HEK293T (cell line): ENCODE results near the gene LCLAT1.

ENCODE experiments used
- ELF4 ChIP-seq: fragments of 450-650 bp; IDR thresholded peaks from 2 replicates; pipeline ENCODE4 v1.6.1; 2017; ENCODE audit warnings: antibody characterized with exemption
- FOXA1 ChIP-seq: fragments of 450-650 bp; IDR thresholded peaks from 2 replicates; pipeline ENCODE4 v1.6.1; 2016; ENCODE audit warnings: mild to moderate bottlenecking
- LEF1 ChIP-seq: fragments of 450-650 bp; IDR thresholded peaks from 2 replicates; pipeline ENCODE4 v1.6.1; 2017; ENCODE audit warnings: mild to moderate bottlenecking, borderline replicate concordance
- SP1 ChIP-seq: fragments of 450-650 bp; IDR thresholded peaks from 2 replicates; pipeline ENCODE4 v1.6.1; 2017
- SUZ12 ChIP-seq: fragments of 450-650 bp; IDR thresholded peaks from 2 replicates; pipeline ENCODE4 v1.6.1; 2016; ENCODE audit warnings: mild to moderate bottlenecking
- ZNF384 ChIP-seq: fragments of 450-650 bp; IDR thresholded peaks from 2 replicates; pipeline ENCODE4 v1.6.1; 2016

- no peak for TF ChIP-seq ELF4
- no peak for TF ChIP-seq LEF1
- TF ChIP-seq SP1: no peak
- no peak for TF ChIP-seq SUZ12
- TF ChIP-seq ZNF384: no peak
- no peak for TF ChIP-seq FOXA1
Measured at GRCh38 chr2:30408961-30409387, 38.1 kb upstream of the LCLAT1 start.
